Activated T-helper 1 cell treated with Interleukin-2 at 50 U/mL for 16 hours (primary cell): ENCODE measurements around the gene CSNK2B.

Experiments
- DNase-seq: peaks from one replicate; pipeline ENCODE4 v3.0.0-alpha.2; 2020; ENCODE audit warnings: low read depth

CSNK2B gene

GRCh38 chr6:31636698-31637596, 28.9 kb upstream of the CSNK2B start:
- no peak for DNase-seq

GRCh38 chr6:31639043-31639442, 26.8 kb upstream of the CSNK2B start:
- DNase-seq, result no peak

- no peak for DNase-seq
Observed at GRCh38 chr6:31639449-31639861, 26.4 kb upstream of the CSNK2B start.

DNA sequence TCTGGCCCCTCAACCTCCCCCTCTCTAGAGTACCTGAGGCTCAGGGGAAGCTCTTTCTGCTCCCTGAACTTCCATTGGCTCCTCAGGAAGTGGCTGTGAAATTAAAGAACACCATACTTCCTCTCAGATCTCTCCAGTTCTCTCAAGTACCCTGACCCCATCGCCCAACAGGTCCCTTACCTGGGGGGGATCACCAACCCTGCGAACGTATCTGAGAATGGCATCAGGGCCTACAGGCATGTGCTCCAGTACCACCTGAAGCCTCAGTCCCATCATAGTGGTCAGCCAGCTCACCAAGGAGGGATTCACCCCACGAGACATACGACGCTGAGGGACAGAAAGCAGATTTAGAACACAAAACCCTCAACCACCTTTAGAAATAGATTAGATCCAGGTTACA, 25.3 kb upstream of the CSNK2B start:
- no peak for DNase-seq

- no peak for DNase-seq
Observed at GRCh38 chr6:31641370-31641769, 24.5 kb upstream of the CSNK2B start.

GRCh38 chr6:31642798-31643570, 22.9 kb upstream of the CSNK2B start:
- no peak for DNase-seq

- no peak for DNase-seq
Observed at GRCh38 chr6:31643818-31644454, 21.9 kb upstream of the CSNK2B start.

- DNase-seq, result no peak
Observed at GRCh38 chr6:31645325-31645724, 20.6 kb upstream of the CSNK2B start.

- no peak for DNase-seq
Observed at GRCh38 chr6:31651602-31652191, 14.2 kb upstream of the CSNK2B start.

GRCh38 chr6:31652925-31653724, 12.8 kb upstream of the CSNK2B start:
- DNase-seq, result peak; percentile 67

GRCh38 chr6:31654574-31655348, 11.1 kb upstream of the CSNK2B start:
- DNase-seq, result no peak

DNA sequence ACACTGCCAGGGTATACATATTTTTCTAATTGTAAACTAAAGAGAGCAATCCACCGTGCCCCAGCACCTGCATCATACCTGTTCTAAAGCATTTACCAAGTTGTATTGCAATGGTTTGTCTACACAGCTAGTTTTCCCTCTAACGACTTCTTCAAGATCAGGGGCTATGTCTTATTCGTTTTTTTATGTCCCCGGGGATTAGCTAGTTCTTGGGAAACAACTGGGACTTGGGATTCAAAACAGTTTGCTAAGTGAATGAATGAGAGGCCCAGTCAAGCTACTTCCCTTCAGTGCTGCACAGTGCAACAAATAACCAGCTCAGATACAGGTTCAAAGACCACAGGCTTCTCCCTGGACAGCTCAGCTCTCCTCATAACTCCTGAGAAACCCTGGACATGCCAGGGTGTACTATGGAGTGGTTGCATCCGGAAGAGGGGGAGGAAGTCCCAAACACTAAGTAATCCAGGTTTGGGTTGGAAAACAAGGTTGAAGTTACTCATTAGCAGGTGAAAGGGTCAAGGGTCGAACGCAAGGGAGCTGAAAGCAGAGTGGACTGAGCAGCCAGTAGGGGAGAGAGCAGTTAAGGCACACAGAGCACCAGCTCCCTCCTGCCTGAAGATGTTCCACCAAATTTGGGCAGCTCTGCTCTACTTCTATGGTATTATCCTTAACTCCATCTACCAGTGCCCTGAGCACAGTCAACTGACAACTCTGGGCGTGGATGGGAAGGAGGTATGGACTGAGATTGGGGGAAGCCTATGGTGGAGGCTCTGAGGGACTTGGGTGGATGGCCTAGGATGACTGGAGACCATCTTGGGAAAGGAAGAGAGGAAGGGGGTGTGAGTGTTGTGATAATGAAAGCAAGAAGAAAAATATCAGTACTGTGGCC, 10.3 kb upstream of the CSNK2B start, which contains the start of gene APOM:
APOM (plus strand) TSS at position 546 of the 889 bp plus-strand sequence; CDS start at position 619, 73 bp downstream.
- no peak for DNase-seq

DNA sequence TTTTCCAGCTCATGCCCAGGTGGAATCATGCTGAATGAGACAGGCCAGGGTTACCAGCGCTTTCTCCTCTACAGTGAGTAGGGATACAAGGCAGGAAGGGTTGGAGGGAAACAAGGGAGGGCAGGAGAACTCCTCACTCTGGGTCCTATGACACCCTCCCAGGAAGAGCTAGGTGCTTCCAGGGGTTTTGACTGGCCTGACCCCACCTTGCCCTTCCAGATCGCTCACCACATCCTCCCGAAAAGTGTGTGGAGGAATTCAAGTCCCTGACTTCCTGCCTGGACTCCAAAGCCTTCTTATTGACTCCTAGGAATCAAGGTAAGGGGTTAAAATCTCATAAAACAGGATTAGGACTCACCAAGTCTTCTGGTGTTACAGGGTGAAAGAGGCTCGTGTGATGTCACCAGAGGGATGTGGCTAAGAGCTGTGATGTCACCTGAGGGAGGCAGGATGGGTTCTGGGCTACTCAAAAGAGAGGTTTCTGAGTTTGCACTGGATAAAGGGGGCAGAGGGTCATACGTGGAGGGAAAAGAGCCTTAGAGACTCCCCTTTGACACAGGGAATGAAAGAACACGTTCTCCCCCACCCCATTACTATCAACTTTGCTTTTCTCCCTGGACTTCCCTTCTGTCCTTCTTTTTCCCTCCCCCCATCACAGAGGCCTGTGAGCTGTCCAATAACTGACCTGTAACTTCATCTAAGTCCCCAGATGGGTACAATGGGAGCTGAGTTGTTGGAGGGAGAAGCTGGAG, 8.3 kb upstream of the CSNK2B start:
- DNase-seq, result no peak

DNA sequence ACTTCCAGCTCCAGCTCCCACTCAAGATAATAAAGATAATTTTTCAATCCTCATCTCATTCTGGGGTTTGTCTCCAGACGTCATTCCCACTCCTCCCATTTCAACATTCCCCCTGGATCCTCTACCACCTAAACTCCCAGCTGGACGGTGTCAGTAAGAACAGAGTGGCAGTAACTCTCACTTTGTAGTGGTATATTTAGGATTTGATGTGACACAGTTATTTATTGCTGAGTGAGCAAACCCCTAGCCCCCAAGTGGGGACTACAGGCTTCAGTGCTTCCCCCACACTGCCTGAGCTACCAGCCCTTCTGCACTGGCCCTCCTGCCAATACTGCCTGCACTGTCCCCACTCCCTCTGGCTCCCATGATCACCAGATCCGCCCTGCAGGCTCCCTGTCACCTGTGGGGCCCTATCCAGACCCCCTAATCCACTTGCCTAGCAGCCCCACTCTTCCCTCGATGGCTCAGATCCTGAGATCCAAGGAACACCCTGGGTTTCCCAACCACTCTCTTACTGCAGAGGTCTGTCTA, 7.7 kb upstream of the CSNK2B start:
- no peak for DNase-seq

- no peak for DNase-seq
Observed at GRCh38 chr6:31658983-31659648, 6.8 kb upstream of the CSNK2B start.

- DNase-seq, result no peak
Observed at GRCh38 chr6:31659649-31660380, 6.1 kb upstream of the CSNK2B start.
